Tibial artery (tissue), 4 donors: ENCODE measurements around the gene PARP1.

Source experiments
- DNase-seq, 2 donors: peaks; one replicate each; pipeline ENCODE4 v3.0.0-alpha.2; 2019
- H3K27ac ChIP-seq, 2 donors: fragments of 200-600 bp; sonication (generic) in 1 of 2; 1 replicate in 1 of 2; 2 replicates in 1 of 2; pipeline ENCODE4 v1.5.1; 2018 to 2019; ENCODE audit warnings: mild to moderate bottlenecking in 1 of 2
- H3K27me3 ChIP-seq, 2 donors: fragments of 200-600 bp; sonication (generic) in 1 of 2; one replicate each; pipeline versions ENCODE4 v1.5.1 to v1.6.0; 2016 to 2019
- H3K36me3 ChIP-seq, 3 donors: fragments of 200-600 bp; sonication (generic) in 2 of 3; one replicate each; pipeline ENCODE4 v1.5.1; 2016 to 2019; ENCODE audit warnings: mild to moderate bottlenecking in 2 of 3
- H3K4me1 ChIP-seq, 4 donors: fragments of 200-600 bp; sonication (generic) in 2 of 4; 1 replicate in 3 of 4; 2 replicates in 1 of 4; pipeline ENCODE4 v1.5.1; 2016 to 2019
- H3K4me3 ChIP-seq, 2 donors: fragments of 200-600 bp; sonication (generic) in 1 of 2; 1 replicate in 1 of 2; 2 replicates in 1 of 2; pipeline ENCODE4 v1.5.1; 2018 to 2019; ENCODE audit warnings: mild to moderate bottlenecking in 2 of 2
- H3K9me3 ChIP-seq, 3 donors: fragments of 200-600 bp; sonication (generic) in 1 of 3; one replicate each; pipeline ENCODE4 v1.5.1; 2016 to 2019
- intact Hi-C: fragments of 100-400 bp; cut with DNase I; formaldehyde crosslinking; loops from one replicate; pipeline ENCODE4 v1.15.0; 2023; ENCODE audit warnings: low total_unique reads
- TF ChIP-seq, protein P1 (sequence below), 2 experiments: fragments of 200-600 bp in 1 of 2; fragments of 450-650 bp in 1 of 2; IDR thresholded peaks; one replicate each; pipeline ENCODE4 v1.5.1; 2017 to 2019; ENCODE audit warnings: antibody characterized with exemption in 2 of 2, mild to moderate bottlenecking in 1 of 2, moderate library complexity in 1 of 2

Gene PARP1

DNA sequence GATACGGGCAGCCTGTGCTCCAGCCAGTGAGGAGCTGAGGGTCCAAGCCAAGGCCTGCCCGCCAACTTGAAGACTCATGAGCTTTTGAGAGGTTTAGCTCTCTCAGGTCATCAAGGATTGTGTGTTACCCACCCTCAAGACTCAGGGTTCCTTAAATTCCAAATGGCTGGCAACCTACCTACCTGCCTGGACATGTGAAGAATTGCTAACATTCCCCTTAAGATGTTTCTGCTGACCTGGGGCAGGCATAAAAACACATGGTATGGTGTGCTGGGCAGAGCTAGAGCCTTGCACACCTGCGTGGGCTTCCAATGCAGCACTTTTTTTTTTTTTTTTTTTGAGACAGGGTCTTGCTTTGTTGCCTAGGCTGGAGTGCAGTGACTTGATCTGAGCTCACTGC, 17.2 kb downstream of the PARP1 start:
- DNase-seq: no peak
- H3K27ac ChIP-seq: no peak overlapping the region
- intact Hi-C loops: no loop called here
- H3K27me3 ChIP-seq: no peaks in the 10 kb centered on the region
- TF ChIP-seq, protein P1, sequence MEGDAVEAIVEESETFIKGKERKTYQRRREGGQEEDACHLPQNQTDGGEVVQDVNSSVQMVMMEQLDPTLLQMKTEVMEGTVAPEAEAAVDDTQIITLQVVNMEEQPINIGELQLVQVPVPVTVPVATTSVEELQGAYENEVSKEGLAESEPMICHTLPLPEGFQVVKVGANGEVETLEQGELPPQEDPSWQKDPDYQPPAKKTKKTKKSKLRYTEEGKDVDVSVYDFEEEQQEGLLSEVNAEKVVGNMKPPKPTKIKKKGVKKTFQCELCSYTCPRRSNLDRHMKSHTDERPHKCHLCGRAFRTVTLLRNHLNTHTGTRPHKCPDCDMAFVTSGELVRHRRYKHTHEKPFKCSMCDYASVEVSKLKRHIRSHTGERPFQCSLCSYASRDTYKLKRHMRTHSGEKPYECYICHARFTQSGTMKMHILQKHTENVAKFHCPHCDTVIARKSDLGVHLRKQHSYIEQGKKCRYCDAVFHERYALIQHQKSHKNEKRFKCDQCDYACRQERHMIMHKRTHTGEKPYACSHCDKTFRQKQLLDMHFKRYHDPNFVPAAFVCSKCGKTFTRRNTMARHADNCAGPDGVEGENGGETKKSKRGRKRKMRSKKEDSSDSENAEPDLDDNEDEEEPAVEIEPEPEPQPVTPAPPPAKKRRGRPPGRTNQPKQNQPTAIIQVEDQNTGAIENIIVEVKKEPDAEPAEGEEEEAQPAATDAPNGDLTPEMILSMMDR (IDR thresholded peaks at IDR 0.05): no peak
- H3K9me3 ChIP-seq: no peaks in the 10 kb centered on the region
- peaks cover 61 to 74% (median 68%) of the 10 kb centered on the region in 3 donors for H3K36me3 ChIP-seq
- H3K4me1 ChIP-seq: no peaks in the 10 kb centered on the region
- no peak overlapping the region for H3K4me3 ChIP-seq

DNA sequence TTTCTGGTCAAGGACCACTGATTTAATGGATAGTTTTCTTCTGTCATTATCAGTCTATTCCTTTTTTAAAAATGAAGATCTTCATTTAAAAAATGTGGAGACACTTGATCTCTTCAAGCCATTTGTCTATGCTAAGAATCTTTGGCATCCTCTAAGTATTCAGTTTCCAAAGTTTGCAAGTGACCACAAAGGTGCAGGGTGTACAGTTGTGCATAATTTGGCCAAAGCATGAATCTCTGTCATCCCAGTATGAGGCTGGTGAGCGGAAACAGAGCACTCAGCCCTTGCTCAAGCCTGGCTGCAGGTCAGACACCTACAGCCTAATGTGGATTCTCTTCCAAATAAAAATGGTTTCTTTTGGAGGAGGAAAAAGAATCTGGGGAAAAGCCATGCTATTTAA, 19.8 kb downstream of the PARP1 start:
- Histone ChIP-seq H3K27ac (no peak overlapping the region), H3K36me3 (peaks cover 82 to 90% (median 86%) of the 10 kb centered on the region in 3 donors), H3K9me3 (no peaks in the 10 kb centered on the region), H3K27me3 (no peaks in the 10 kb centered on the region), H3K4me3 (no peak overlapping the region), H3K4me1 (no peaks in the 10 kb centered on the region)
- intact Hi-C loops: no loop called here
- no peak for DNase-seq
- TF ChIP-seq, protein P1 (IDR thresholded peaks at IDR 0.05): no peak

DNA sequence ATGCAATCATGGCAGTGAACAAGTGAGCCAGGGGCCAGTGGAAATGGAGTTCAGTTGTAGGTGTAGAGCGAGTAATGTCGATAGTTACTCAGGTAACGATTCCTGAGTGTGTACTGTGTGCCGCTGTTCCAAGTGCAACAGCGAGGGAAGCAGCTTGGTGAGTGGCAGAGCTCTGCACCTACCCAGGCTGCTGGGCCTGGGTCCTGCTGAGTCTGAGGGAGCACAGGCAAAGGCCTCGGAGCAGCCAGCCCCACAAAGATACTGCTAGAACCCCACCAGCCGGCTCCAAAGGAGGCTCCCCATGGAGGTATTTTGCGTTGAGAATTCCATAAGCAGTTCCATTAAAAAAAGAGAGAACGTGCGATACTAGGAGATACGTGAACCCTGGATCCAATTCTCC, 23.2 kb downstream of the PARP1 start:
- Histone ChIP-seq H3K4me3 (no peak overlapping the region), H3K4me1 (no peaks in the 10 kb centered on the region), H3K9me3 (no peaks in the 10 kb centered on the region), H3K27ac (no peak overlapping the region), H3K36me3 (peaks cover 91 to 100% (median 99%) of the 10 kb centered on the region in 3 donors), H3K27me3 (no peaks in the 10 kb centered on the region)
- no peak for DNase-seq
- intact Hi-C loops: no loop called here
- TF ChIP-seq, protein P1 (IDR thresholded peaks at IDR 0.05): no peak

DNA sequence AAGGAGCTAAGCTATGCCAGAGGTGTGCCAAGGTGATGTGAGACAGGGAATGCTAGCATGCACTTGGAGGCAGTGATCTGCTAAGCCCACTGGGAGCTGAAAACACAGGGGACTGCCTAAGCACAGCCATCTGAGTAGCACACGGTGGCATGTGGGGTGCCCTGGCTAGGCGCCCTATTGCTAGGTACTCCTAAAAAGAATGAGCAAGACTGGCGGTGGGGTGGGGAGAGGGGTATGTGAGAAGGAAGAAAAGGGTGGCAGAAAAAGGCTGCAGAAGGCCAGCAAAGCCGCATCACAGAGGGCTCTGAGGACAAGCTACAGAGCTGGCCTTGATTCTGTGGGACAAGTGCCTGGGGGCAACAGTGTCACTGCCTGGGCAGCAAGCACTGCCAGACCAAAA, 23.9 kb downstream of the PARP1 start:
- no peak overlapping the region for H3K4me3 ChIP-seq
- no peak for DNase-seq
- peaks cover 91 to 100% (median 99%) of the 10 kb centered on the region in 3 donors for H3K36me3 ChIP-seq
- TF ChIP-seq, protein P1 (IDR thresholded peaks at IDR 0.05): no peak
- no peaks in the 10 kb centered on the region for H3K27me3 ChIP-seq
- H3K9me3 ChIP-seq: no peaks in the 10 kb centered on the region
- intact Hi-C loops: no loop called here
- no peak overlapping the region for H3K27ac ChIP-seq
- H3K4me1 ChIP-seq: no peaks in the 10 kb centered on the region

DNA sequence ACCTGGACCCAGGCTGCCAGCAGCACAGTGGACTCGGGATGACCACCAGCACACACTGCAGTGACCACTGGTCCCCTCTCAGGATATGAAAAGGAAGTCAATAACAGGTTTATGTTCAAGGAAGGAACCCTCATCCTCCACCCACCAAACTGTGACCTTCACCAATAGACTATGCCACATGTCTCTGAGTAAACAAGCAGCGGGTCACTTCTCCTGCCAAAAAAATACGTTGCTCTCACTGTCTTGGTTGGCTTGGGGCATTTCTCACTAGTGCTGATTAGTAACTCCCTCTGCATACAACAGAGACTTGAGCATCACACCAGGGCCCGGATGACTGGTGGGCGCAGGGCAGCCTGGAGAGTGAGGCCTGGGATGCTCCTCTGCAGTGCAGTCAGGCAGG, 25.9 kb downstream of the PARP1 start:
- intact Hi-C loops: no loop called here
- Histone ChIP-seq H3K36me3 (peaks cover 96 to 100% (median 100%) of the 10 kb centered on the region in 3 donors), H3K9me3 (no peaks in the 10 kb centered on the region), H3K4me3 (no peak overlapping the region), H3K4me1 (no peaks in the 10 kb centered on the region), H3K27ac (no peak overlapping the region), H3K27me3 (no peaks in the 10 kb centered on the region)
- TF ChIP-seq, protein P1 (IDR thresholded peaks at IDR 0.05): no peak
- no peak for DNase-seq
